ENCODE results near the gene LRP1.

The LRP1 gene

GRCh38 chr12:57178213-57178612, 49.9 kb downstream of the LRP1 start:
- DNase-seq: no peak

DNA sequence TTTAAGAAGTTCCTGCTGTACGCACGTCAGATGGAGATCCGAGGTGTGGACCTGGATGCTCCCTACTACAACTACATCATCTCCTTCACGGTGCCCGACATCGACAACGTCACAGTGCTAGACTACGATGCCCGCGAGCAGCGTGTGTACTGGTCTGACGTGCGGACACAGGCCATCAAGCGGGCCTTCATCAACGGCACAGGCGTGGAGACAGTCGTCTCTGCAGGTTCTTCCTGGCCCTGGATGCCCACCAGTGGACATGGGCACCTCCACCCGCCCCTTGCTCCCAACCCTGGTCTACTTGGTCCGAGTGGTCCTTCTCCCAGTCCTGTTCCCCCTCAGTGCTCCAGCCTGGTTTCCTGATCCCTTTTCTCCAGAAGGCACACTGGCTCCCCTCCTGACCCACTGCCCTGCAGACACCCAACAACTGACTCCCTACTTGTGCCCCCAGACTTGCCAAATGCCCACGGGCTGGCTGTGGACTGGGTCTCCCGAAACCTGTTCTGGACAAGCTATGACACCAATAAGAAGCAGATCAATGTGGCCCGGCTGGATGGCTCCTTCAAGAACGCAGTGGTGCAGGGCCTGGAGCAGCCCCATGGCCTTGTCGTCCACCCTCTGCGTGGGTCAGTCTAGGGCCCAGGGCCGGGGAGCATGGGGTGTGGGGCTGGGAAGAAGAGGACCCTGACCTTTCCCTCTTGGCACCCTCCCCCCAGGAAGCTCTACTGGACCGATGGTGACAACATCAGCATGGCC, 51.2 kb downstream of the LRP1 start:
- DNase-seq: no peak

- no peak for DNase-seq
These were observed 52.2 kb downstream of the LRP1 start for GRCh38 chr12:57180321-57180989.

DNA sequence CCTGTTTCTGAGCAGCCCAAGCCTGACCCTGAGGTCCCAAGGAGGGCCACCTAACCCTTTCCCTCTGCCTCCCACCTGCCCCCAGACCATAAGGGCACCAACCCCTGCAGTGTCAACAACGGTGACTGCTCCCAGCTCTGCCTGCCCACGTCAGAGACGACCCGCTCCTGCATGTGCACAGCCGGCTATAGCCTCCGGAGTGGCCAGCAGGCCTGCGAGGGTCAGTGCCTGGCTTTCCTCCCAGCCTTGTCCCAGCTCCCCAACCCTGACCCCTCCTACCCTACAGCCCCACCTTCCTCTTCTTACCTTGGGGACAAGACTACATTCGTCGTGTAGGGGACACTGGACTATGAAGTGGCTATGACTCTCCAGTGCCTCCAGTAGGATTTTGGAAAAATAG, 52.8 kb downstream of the LRP1 start:
- no peak for DNase-seq

- DNase-seq: no peak
These were observed 53.4 kb downstream of the LRP1 start for GRCh38 chr12:57181561-57182155.

- peak; percentile 18 to 68 for DNase-seq
These were observed 54.8 kb downstream of the LRP1 start for GRCh38 chr12:57182918-57183575.

GRCh38 chr12:57183939-57184725, 55.8 kb downstream of the LRP1 start:
- DNase-seq: no peak

DNA sequence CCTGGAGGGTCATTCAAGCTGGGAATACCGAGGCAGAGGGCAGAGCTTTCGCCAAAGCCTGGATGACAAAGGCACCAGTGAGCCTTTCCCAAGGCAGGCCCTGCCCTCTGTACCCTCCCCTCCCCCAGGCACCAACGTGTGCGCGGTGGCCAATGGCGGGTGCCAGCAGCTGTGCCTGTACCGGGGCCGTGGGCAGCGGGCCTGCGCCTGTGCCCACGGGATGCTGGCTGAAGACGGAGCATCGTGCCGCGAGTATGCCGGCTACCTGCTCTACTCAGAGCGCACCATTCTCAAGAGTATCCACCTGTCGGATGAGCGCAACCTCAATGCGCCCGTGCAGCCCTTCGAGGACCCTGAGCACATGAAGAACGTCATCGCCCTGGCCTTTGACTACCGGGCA, 57.1 kb downstream of the LRP1 start:
- no peak for DNase-seq

- DNase-seq: no peak
These were observed 57.7 kb downstream of the LRP1 start for GRCh38 chr12:57185906-57186508.

- no peak for DNase-seq
These were observed 59.2 kb downstream of the LRP1 start for GRCh38 chr12:57187222-57188089.

DNA sequence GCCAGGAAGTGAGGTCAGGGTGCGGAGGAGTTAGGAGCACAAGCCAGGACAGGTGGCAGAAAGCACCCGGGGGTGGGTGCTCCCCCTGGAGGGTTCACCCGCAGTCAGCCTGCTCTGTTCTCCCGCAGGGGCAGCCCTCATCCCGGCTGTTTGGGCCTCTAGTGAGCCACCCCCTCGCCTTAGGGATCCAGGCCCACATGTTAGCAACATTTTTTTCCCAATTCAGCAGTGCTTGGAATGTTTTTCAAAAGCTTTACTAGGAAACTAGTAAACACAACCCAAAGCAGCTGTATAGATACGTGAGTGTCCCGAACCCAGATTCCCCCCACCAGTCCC, 59.8 kb downstream of the LRP1 start:
- DNase-seq: no peak

GRCh38 chr12:57190037-57190436, 61.8 kb downstream of the LRP1 start:
- peak; percentile 86 to 92 for DNase-seq

DNA sequence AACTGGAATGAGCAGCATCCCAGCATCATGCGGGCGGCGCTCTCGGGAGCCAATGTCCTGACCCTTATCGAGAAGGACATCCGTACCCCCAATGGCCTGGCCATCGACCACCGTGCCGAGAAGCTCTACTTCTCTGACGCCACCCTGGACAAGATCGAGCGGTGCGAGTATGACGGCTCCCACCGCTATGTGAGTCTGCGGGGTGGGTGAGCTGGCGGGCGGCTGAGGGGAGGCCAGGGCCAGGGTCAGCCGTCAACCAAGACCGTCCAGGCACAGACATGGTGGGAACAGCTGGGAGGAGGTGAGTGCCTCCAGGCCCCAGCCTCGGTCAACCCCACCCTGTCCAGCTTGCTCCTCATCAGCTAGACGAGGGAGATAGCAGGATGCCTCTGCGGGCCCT, 62.5 kb downstream of the LRP1 start:
- DNase-seq: no peak

GRCh38 chr12:57191410-57191809, 63.1 kb downstream of the LRP1 start:
- DNase-seq: no peak

DNA sequence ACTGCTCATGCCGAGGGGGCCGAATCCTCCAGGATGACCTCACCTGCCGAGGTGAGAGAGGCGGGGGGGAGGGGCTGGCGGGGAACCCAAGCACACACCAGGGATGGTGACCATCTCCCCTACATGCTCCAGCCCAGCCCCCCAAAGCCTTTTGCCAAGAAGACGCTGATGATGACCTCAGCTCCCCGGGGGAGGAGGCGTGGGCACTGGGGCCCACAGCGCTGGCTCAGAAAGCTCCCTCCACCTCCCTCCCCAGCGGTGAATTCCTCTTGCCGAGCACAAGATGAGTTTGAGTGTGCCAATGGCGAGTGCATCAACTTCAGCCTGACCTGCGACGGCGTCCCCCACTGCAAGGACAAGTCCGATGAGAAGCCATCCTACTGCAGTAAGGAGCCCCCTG, 64.6 kb downstream of the LRP1 start:
- DNase-seq: no peak

- no peak for DNase-seq
These were observed 65.5 kb downstream of the LRP1 start for GRCh38 chr12:57193706-57194245.

GRCh38 chr12:57194253-57194652, 66.0 kb downstream of the LRP1 start:
- no peak for DNase-seq

GRCh38 chr12:57195186-57195585, 66.9 kb downstream of the LRP1 start:
- no peak for DNase-seq

GRCh38 chr12:57195611-57196371, 67.5 kb downstream of the LRP1 start:
- DNase-seq: no peak

GRCh38 chr12:57196439-57196838, 68.2 kb downstream of the LRP1 start:
- DNase-seq: no peak
